ENCODE measurements around the gene TMEM248. TPM values are rescaled to one million over a fixed set of nuclear protein-coding genes. Genes with fewer than 3 reads are reported as not detected.

TMEM248 gene
- total and polyA plus RNA-seq, 2 experiments from 2014 or later: 40.2 to 73.7 TPM

DNA sequence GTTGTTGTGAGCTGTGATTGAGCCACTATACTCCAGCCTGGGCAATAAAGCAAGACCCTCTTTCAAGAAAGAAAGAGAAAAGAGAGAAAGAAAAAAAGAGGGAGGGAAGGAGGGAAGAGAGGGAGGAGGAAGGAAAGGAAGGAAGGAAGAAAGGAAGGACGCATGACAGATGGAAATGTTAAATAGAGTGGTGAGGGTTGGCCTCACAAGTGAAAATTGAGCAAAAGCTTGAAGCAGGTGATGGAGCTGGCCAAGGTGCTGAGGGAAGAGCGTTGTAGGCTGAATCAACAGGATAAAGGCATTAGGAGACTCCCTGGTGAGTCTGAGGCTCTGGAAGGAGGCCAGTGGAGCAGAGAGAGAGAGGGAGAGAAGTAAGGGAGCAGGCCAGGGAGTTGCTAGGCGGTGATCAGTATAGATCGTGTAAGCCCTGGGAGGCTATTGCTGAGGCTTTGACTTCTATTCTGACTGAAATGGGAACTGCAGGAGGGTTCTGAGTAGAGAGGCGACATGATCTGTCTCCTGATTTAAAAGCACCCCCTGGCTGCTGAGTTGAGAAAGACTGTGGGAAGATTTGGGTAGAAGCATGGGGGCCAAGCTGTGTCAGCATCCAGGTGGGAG is 26.5 kb upstream of the TMEM248 start (continued):
- TF ChIP-seq, protein P1, sequence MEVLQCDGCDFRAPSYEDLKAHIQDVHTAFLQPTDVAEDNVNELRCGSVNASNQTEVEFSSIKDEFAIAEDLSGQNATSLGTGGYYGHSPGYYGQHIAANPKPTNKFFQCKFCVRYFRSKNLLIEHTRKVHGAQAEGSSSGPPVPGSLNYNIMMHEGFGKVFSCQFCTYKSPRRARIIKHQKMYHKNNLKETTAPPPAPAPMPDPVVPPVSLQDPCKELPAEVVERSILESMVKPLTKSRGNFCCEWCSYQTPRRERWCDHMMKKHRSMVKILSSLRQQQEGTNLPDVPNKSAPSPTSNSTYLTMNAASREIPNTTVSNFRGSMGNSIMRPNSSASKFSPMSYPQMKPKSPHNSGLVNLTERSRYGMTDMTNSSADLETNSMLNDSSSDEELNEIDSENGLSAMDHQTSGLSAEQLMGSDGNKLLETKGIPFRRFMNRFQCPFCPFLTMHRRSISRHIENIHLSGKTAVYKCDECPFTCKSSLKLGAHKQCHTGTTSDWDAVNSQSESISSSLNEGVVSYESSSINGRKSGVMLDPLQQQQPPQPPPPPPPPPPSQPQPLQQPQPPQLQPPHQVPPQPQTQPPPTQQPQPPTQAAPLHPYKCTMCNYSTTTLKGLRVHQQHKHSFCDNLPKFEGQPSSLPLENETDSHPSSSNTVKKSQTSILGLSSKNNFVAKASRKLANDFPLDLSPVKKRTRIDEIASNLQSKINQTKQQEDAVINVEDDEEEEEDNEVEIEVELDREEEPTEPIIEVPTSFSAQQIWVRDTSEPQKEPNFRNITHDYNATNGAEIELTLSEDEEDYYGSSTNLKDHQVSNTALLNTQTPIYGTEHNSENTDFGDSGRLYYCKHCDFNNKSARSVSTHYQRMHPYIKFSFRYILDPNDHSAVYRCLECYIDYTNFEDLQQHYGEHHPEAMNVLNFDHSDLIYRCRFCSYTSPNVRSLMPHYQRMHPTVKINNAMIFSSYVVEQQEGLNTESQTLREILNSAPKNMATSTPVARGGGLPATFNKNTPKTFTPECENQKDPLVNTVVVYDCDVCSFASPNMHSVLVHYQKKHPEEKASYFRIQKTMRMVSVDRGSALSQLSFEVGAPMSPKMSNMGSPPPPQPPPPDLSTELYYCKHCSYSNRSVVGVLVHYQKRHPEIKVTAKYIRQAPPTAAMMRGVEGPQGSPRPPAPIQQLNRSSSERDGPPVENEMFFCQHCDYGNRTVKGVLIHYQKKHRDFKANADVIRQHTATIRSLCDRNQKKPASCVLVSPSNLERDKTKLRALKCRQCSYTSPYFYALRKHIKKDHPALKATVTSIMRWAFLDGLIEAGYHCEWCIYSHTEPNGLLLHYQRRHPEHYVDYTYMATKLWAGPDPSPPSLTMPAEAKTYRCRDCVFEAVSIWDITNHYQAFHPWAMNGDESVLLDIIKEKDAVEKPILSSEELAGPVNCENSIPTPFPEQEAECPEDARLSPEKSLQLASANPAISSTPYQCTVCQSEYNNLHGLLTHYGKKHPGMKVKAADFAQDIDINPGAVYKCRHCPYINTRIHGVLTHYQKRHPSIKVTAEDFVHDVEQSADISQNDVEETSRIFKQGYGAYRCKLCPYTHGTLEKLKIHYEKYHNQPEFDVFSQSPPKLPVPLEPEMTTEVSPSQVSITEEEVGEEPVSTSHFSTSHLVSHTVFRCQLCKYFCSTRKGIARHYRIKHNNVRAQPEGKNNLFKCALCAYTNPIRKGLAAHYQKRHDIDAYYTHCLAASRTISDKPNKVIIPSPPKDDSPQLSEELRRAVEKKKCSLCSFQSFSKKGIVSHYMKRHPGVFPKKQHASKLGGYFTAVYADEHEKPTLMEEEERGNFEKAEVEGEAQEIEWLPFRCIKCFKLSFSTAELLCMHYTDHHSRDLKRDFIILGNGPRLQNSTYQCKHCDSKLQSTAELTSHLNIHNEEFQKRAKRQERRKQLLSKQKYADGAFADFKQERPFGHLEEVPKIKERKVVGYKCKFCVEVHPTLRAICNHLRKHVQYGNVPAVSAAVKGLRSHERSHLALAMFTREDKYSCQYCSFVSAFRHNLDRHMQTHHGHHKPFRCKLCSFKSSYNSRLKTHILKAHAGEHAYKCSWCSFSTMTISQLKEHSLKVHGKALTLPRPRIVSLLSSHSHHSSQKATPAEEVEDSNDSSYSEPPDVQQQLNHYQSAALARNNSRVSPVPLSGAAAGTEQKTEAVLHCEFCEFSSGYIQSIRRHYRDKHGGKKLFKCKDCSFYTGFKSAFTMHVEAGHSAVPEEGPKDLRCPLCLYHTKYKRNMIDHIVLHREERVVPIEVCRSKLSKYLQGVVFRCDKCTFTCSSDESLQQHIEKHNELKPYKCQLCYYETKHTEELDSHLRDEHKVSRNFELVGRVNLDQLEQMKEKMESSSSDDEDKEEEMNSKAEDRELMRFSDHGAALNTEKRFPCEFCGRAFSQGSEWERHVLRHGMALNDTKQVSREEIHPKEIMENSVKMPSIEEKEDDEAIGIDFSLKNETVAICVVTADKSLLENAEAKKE (CRISPR knock-in tag; IDR thresholded peaks at IDR 0.05): peak; percentile 2; the same call in 1 of the 2 replicates
- TF ChIP-seq NANOG (IDR thresholded peaks at IDR 0.05; ENCODE audit: borderline replicate concordance) (no peak), ZNF114 (CRISPR knock-in tag; IDR thresholded peaks at IDR 0.05) (no peak), ZNF331 (CRISPR knock-in tag; IDR thresholded peaks at IDR 0.05; ENCODE audit: low read depth) (no peak), STAT1 (IDR thresholded peaks at IDR 0.05; ENCODE audit: unreplicated experiment) (no peak), CREB1 (CRISPR knock-in tag; IDR thresholded peaks at IDR 0.05; ENCODE audit: low read depth) (no peak), JUNB (IDR thresholded peaks at IDR 0.05; ENCODE audit: unreplicated experiment) (no peak), EZH2phosphoT487 (IDR thresholded peaks at IDR 0.05; ENCODE audit: unreplicated experiment) (no peak), EZH2 (IDR thresholded peaks at IDR 0.05; ENCODE audit: low read depth, unreplicated experiment) (no peak)
- TF ChIP-seq, protein P2, sequence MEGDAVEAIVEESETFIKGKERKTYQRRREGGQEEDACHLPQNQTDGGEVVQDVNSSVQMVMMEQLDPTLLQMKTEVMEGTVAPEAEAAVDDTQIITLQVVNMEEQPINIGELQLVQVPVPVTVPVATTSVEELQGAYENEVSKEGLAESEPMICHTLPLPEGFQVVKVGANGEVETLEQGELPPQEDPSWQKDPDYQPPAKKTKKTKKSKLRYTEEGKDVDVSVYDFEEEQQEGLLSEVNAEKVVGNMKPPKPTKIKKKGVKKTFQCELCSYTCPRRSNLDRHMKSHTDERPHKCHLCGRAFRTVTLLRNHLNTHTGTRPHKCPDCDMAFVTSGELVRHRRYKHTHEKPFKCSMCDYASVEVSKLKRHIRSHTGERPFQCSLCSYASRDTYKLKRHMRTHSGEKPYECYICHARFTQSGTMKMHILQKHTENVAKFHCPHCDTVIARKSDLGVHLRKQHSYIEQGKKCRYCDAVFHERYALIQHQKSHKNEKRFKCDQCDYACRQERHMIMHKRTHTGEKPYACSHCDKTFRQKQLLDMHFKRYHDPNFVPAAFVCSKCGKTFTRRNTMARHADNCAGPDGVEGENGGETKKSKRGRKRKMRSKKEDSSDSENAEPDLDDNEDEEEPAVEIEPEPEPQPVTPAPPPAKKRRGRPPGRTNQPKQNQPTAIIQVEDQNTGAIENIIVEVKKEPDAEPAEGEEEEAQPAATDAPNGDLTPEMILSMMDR (conservative IDR thresholded peaks at IDR 0.05; ENCODE audit: low read depth in 2 of 2): peak; percentile 54 to 66
- TF ChIP-seq, protein P3, sequence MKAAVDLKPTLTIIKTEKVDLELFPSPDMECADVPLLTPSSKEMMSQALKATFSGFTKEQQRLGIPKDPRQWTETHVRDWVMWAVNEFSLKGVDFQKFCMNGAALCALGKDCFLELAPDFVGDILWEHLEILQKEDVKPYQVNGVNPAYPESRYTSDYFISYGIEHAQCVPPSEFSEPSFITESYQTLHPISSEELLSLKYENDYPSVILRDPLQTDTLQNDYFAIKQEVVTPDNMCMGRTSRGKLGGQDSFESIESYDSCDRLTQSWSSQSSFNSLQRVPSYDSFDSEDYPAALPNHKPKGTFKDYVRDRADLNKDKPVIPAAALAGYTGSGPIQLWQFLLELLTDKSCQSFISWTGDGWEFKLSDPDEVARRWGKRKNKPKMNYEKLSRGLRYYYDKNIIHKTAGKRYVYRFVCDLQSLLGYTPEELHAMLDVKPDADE (IDR thresholded peaks at IDR 0.05): no peak
